ENCODE measurements around the gene LAMP2.

GRCh38 chrX:120468825-120469525, at the start of gene LAMP2:
- TF ChIP-seq POLR2A (IDR thresholded peaks at IDR 0.05; ENCODE audit: low read length) (peak; percentile 67), GATA1 (IDR thresholded peaks at IDR 0.05; ENCODE audit: low read depth, low read length) (no peak)
